B cell (primary cell): ENCODE measurements around the gene RIOK2. TPM values are rescaled to one million over a fixed set of nuclear protein-coding genes. Genes with fewer than 3 reads are reported as not detected.

Experiments
- ATAC-seq: fragments of 200-7000 bp; cut with Tn5 transposase; one replicate; pipeline ENCODE4 v1.10.0; 2021; ENCODE audit warnings: low read depth, mild to moderate bottlenecking, moderate number of reproducible peaks, moderate library complexity
- CTCF ChIA-PET: fragments of 350-600 bp; sonication (Branson Sonifier 250); formaldehyde crosslinking; loops from one replicate; lab custom pipeline; 2021; ENCODE audit warnings: antibody characterized with exemption, inconsistent platforms; lab: Charles Lee
- POLR2A ChIA-PET: fragments of 350-600 bp; sonication (Branson Sonifier 250); formaldehyde crosslinking; loops from one replicate; lab custom pipeline; 2021; ENCODE audit warnings: antibody characterized with exemption; lab: Charles Lee
- DNase-seq: peaks from one replicate; pipeline ENCODE4 v3.0.0; 2013
- H2AFZ ChIP-seq: 2 replicates; pipeline ENCODE4 v1.6.1; 2012; ENCODE audit warnings: mild to moderate bottlenecking, low read depth, low read length; ENCODE audit not compliant: insufficient read depth, poor library complexity, severe bottlenecking
- H3K27ac ChIP-seq, 2 donors: 1 replicate in 1 of 2; 2 replicates in 1 of 2; pipeline ENCODE4 v1.5.1; 2012 to 2013; ENCODE audit warnings: low read length in 2 of 2, mild to moderate bottlenecking in 2 of 2, moderate library complexity in 1 of 2
- H3K27me3 ChIP-seq, 4 experiments: fragments of 200-600 bp in 1 of 4; sonication (generic) in 1 of 4; replicated peaks in 1 of 4; 1 replicate in 2 of 4; 2 replicates in 2 of 4; pipeline versions ENCODE4 v1.6.1 to v1.7.0; 2013 to 2016; ENCODE audit warnings: low read length in 3 of 4, mild to moderate bottlenecking in 2 of 4, mixed read lengths in 1 of 4, moderate library complexity in 1 of 4; ENCODE audit not compliant: insufficient read depth in 4 of 4, control insufficient read depth in 3 of 4; ENCODE audit errors: control extremely low read depth in 1 of 4
- H3K36me3 ChIP-seq, 2 experiments: replicated peaks in 1 of 2; 1 replicate in 1 of 2; 2 replicates in 1 of 2; pipeline versions ENCODE4 v1.6.1 to v1.7.1; 2013; ENCODE audit warnings: low read length in 1 of 2; ENCODE audit not compliant: insufficient read depth in 2 of 2, control insufficient read depth in 1 of 2; ENCODE audit errors: control extremely low read depth in 1 of 2, extremely low read depth in 1 of 2
- H3K4me1 ChIP-seq, 2 donors: fragments of 200-600 bp in 1 of 2; sonication (generic) in 1 of 2; 1 replicate in 1 of 2; 2 replicates in 1 of 2; pipeline versions ENCODE4 v1.5.1 to v1.6.1; 2013 to 2017; ENCODE audit warnings: low read length in 2 of 2; ENCODE audit not compliant: control insufficient read depth in 2 of 2, insufficient read depth in 2 of 2
- H3K4me2 ChIP-seq: replicated peaks from 2 replicates; pipeline ENCODE3; 2012; ENCODE audit warnings: mild to moderate bottlenecking, low read depth, low read length; ENCODE audit not compliant: poor library complexity, severe bottlenecking
- H3K4me3 ChIP-seq, 5 experiments: fragments of 200-600 bp in 1 of 5; sonication (generic) in 1 of 5; 1 replicate in 3 of 5; 2 replicates in 2 of 5; pipeline versions ENCODE4 v1.5.1 to v1.7.0; 2011 to 2016; ENCODE audit warnings: low read length in 4 of 5, mild to moderate bottlenecking in 4 of 5, low read depth in 2 of 5, control low read depth in 1 of 5, moderate library complexity in 1 of 5; ENCODE audit not compliant: insufficient read depth in 1 of 5; ENCODE audit errors: control extremely low read depth in 1 of 5, extremely low read depth in 1 of 5
- H3K79me2 ChIP-seq: fragments of 200-600 bp; sonication (generic); one replicate; pipeline ENCODE4 v1.6.0; 2016; ENCODE audit warnings: low read length; ENCODE audit not compliant: control insufficient read depth, insufficient read depth
- H3K9ac ChIP-seq: fragments of 200-600 bp; sonication (generic); 2 replicates; pipeline ENCODE4 v1.6.1; 2017; ENCODE audit warnings: mild to moderate bottlenecking, low read length, moderate library complexity
- H3K9me3 ChIP-seq, 3 donors: one replicate each; pipeline versions ENCODE4 v1.6.1 to v1.7.1; 2013; ENCODE audit warnings: low read length in 2 of 3; ENCODE audit not compliant: control insufficient read depth in 2 of 3, insufficient read depth in 1 of 3; ENCODE audit errors: control extremely low read depth in 1 of 3
- H4K20me1 ChIP-seq: 2 replicates; pipeline ENCODE4 v1.6.0; 2012; ENCODE audit warnings: mild to moderate bottlenecking, low read length; ENCODE audit not compliant: insufficient read depth, control insufficient read depth, poor library complexity, severe bottlenecking
- H3K27ac Mint-ChIP-seq: one replicate; pipeline ENCODE4 v1.8.0; 2021; ENCODE audit warnings: mixed read lengths
- H3K27me3 Mint-ChIP-seq: one replicate; pipeline ENCODE4 v1.8.0; 2021; ENCODE audit warnings: mixed read lengths
- H3K4me1 Mint-ChIP-seq: one replicate; pipeline ENCODE4 v1.8.0; 2021; ENCODE audit warnings: mixed read lengths
- H3K4me3 Mint-ChIP-seq: one replicate; pipeline ENCODE4 v1.8.0; 2021; ENCODE audit warnings: mixed read lengths
- H3K9me3 Mint-ChIP-seq: one replicate; pipeline ENCODE4 v1.8.0; 2022; ENCODE audit warnings: mixed read lengths; ENCODE audit not compliant: insufficient read depth
- CTCF ChIP-seq: fragments of 200-600 bp; IDR thresholded peaks from one replicate; pipeline ENCODE4 v1.8.0; 2022; ENCODE audit warnings: antibody characterized with exemption, mild to moderate bottlenecking
- EZH2 ChIP-seq: IDR thresholded peaks from 2 replicates; pipeline ENCODE4 v1.6.1; 2012; ENCODE audit warnings: borderline replicate concordance, low read depth, mild to moderate bottlenecking, moderate library complexity, low read length; ENCODE audit not compliant: insufficient read depth, poor library complexity, severe bottlenecking
- WGBS: methylation state at CpG from one replicate; pipeline ENCODE4 v1.1.5; 2013; ENCODE audit warnings: missing lambda C conversion rate; ENCODE audit not compliant: insufficient coverage; 5-methylcytosine and 5-hydroxymethylcytosine counted together
- intact Hi-C: fragments of 100-400 bp; cut with micrococcal nuclease; formaldehyde crosslinking; loops from one replicate; pipeline ENCODE4 v1.10.0; 2022
- polyA plus RNA-seq: library from polyadenylated mRNA; depleted of rRNA; stranded (reverse); fragments of >200 nt; gene quantifications from 2 replicates; pipeline ENCODE4 v1.2.3, GENCODE V29; 2012
- total RNA-seq, 2 donors: library from RNA; stranded (reverse); fragments of 120-200 nt in 1 of 2; gene quantifications; 1 replicate in 1 of 2; 2 replicates in 1 of 2; pipeline versions ENCODE4 v1.2.3 to v1.2.4, GENCODE V29; 2013 to 2022

The RIOK2 gene
- total and polyA plus RNA-seq, 2 donors (not counting 1 experiment from before 2014, with no cell fraction given), result 3.5 to 37.2 TPM

DNA sequence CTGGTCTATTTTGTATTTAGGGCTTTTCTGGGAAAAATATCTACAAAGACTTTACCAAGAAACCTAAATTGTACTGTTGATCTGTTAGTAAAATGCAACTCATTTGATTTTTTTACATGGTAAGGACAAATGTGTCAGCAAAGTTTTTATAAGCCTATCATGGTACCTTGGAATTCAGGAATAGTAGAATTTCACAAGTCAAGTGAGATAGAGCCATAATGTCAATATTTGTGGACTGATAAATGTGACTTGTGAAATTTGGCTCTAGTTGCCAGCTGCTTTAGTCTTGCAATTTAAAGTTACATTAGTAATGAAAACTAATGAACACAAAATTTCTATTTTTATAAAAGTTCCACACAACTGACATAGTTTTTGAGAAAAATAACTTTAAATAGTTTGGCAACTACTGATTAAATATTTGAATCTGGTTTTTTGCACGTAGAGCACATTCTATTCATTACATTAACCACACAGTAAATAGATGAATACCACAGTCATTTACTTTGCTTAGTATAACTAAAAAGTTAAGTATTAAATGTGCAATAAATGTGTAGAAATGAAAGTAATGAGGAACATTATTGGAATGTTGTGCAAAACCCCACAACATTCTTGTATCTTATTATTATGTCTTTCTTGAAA is 41.2 kb upstream of the RIOK2 start:
- Mint-ChIP-seq H3K27ac (no peak overlapping the region), H3K4me1 (no peaks in the 10 kb centered on the region), H3K9me3 (no peaks in the 10 kb centered on the region), H3K4me3 (no peak overlapping the region), H3K27me3 (no peaks in the 10 kb centered on the region)
- Histone ChIP-seq H3K36me3 (no peaks in the 10 kb centered on the region), H3K9me3 (no peaks in the 10 kb centered on the region), H2AFZ (no peak overlapping the region), H4K20me1 (no peaks in the 10 kb centered on the region), H3K4me1 (no peaks in the 10 kb centered on the region), H3K79me2 (no peaks in the 10 kb centered on the region), H3K9ac (no peak overlapping the region), H3K27ac (no peak overlapping the region), H3K4me3 (no peak overlapping the region), H3K27me3 (no peaks in the 10 kb centered on the region), H3K4me2 (no peak overlapping the region)
- DNase-seq, result no peak
- CTCF ChIA-PET, result no interaction called here
- WGBS, result no CpG with 5 or more reads among the region's 1 CpG
- POLR2A ChIA-PET, result no interaction called here
- ATAC-seq, result no peak
- TF ChIP-seq EZH2 (no peak), CTCF (no peak)
- intact Hi-C loops, result no loop called here

GRCh38 chr5:97223596-97223995 is 40.5 kb upstream of the RIOK2 start:
- TF ChIP-seq EZH2 (no peak), CTCF (no peak)
- POLR2A ChIA-PET, result no interaction called here
- no peak overlapping the region for H3K27ac Mint-ChIP-seq

More at GRCh38 chr5:97223596-97223995, 40.5 kb upstream of the RIOK2 start:
- no peak overlapping the region for H2AFZ ChIP-seq
- no peaks in the 10 kb centered on the region for H3K4me1 Mint-ChIP-seq
- no peaks in the 10 kb centered on the region for H3K4me1 ChIP-seq
- no peaks in the 10 kb centered on the region for H4K20me1 ChIP-seq
- no peaks in the 10 kb centered on the region for H3K9me3 Mint-ChIP-seq
- CTCF ChIA-PET, result no interaction called here
- DNase-seq (no peak), ATAC-seq (no peak)
- H3K27ac ChIP-seq, result no peak overlapping the region
- intact Hi-C loops, result no loop called here
- no peaks in the 10 kb centered on the region for H3K27me3 ChIP-seq
- no peak overlapping the region for H3K9ac ChIP-seq
- no CpG with 5 or more reads among the region's 2 CpGs for WGBS
- no peak overlapping the region for H3K4me3 Mint-ChIP-seq
- no peaks in the 10 kb centered on the region for H3K36me3 ChIP-seq
- no peak overlapping the region for H3K4me3 ChIP-seq
- no peak overlapping the region for H3K4me2 ChIP-seq
- no peaks in the 10 kb centered on the region for H3K9me3 ChIP-seq
- no peaks in the 10 kb centered on the region for H3K79me2 ChIP-seq
- H3K27me3 Mint-ChIP-seq, result no peaks in the 10 kb centered on the region
